ENCODE results near the gene NMD3.

The NMD3 gene

GRCh38 chr3:161284989-161285388, 63.9 kb downstream of the NMD3 start:
- Histone ChIP-seq H3K4me3 (ENCODE audit: insufficient read depth, low read length, poor library complexity, severe bottlenecking) (no peak overlapping the region), H3K27me3 (ENCODE audit: low read length) (no peaks in the 10 kb centered on the region), H3K36me3 (ENCODE audit: low read length) (no peaks in the 10 kb centered on the region), H3K79me2 (ENCODE audit: insufficient read depth, low read length) (no peaks in the 10 kb centered on the region), H3F3A (ENCODE audit: insufficient read depth) (0 out of 2 replicates have a peak, but pooled peaks cover 4% of the 10 kb centered on the region), H2AFZ (ENCODE audit: low read depth, low read length, severe bottlenecking) (no peak overlapping the region), H3K9me3 (ENCODE audit: insufficient read depth, low read length) (no peaks in the 10 kb centered on the region), H4K20me1 (ENCODE audit: low read depth, low read length) (no peaks in the 10 kb centered on the region), H3K27ac (ENCODE audit: low read depth, low read length) (no peak overlapping the region), H3K9me2 (replicated peaks; ENCODE audit: insufficient read depth, low read length) (no peaks in the 10 kb centered on the region), H3K4me2 (ENCODE audit: low read depth, low read length, poor library complexity, severe bottlenecking) (no peak overlapping the region), H3K9ac (ENCODE audit: low read length) (no peak overlapping the region)
- TF ChIP-seq EZH2phosphoT487 (conservative IDR thresholded peaks at IDR 0.05; ENCODE audit: low read length) (no peak), CTCF (IDR thresholded peaks at IDR 0.05; ENCODE audit: insufficient read depth, low read length, poor library complexity, severe bottlenecking) (no peak)

- no peaks in the 10 kb centered on the region for H3K79me2 ChIP-seq (ENCODE audit: insufficient read depth, low read length)
- H3K27ac ChIP-seq (ENCODE audit: low read depth, low read length), result no peak overlapping the region
- H3K4me3 ChIP-seq (ENCODE audit: insufficient read depth, low read length, poor library complexity, severe bottlenecking), result no peak overlapping the region
- no peak overlapping the region for H3K9ac ChIP-seq (ENCODE audit: low read length)
- H3F3A ChIP-seq (ENCODE audit: insufficient read depth), result 0 out of 2 replicates have a peak, but pooled peaks cover 4% of the 10 kb centered on the region
- no peaks in the 10 kb centered on the region for H3K27me3 ChIP-seq (ENCODE audit: low read length)
- no peaks in the 10 kb centered on the region for H3K9me3 ChIP-seq (ENCODE audit: insufficient read depth, low read length)
- H2AFZ ChIP-seq (ENCODE audit: low read depth, low read length, severe bottlenecking), result no peak overlapping the region
- no peaks in the 10 kb centered on the region for H3K36me3 ChIP-seq (ENCODE audit: low read length)
- H4K20me1 ChIP-seq (ENCODE audit: low read depth, low read length), result no peaks in the 10 kb centered on the region
- TF ChIP-seq EZH2phosphoT487 (conservative IDR thresholded peaks at IDR 0.05; ENCODE audit: low read length), result no peak
- TF ChIP-seq CTCF (IDR thresholded peaks at IDR 0.05; ENCODE audit: insufficient read depth, low read length, poor library complexity, severe bottlenecking), result no peak
- no peaks in the 10 kb centered on the region for H3K9me2 ChIP-seq (replicated peaks; ENCODE audit: insufficient read depth, low read length)
- H3K4me2 ChIP-seq (ENCODE audit: low read depth, low read length, poor library complexity, severe bottlenecking), result no peak overlapping the region
Observed at GRCh38 chr3:161289174-161289573, 68.1 kb downstream of the NMD3 start.

- Histone ChIP-seq H3K27me3 (ENCODE audit: low read length) (no peaks in the 10 kb centered on the region), H3K36me3 (ENCODE audit: low read length) (no peaks in the 10 kb centered on the region), H4K20me1 (ENCODE audit: low read depth, low read length) (no peaks in the 10 kb centered on the region), H3K4me3 (ENCODE audit: insufficient read depth, low read length, poor library complexity, severe bottlenecking) (no peak overlapping the region), H2AFZ (ENCODE audit: low read depth, low read length, severe bottlenecking) (no peak overlapping the region), H3K9me2 (replicated peaks; ENCODE audit: insufficient read depth, low read length) (no peaks in the 10 kb centered on the region), H3K9ac (ENCODE audit: low read length) (no peak overlapping the region), H3K79me2 (ENCODE audit: insufficient read depth, low read length) (no peaks in the 10 kb centered on the region), H3K9me3 (ENCODE audit: insufficient read depth, low read length) (no peaks in the 10 kb centered on the region), H3K27ac (ENCODE audit: low read depth, low read length) (no peak overlapping the region), H3F3A (ENCODE audit: insufficient read depth) (0 out of 2 replicates have a peak, but pooled peaks cover 4% of the 10 kb centered on the region), H3K4me2 (ENCODE audit: low read depth, low read length, poor library complexity, severe bottlenecking) (no peak overlapping the region)
- TF ChIP-seq EZH2phosphoT487 (conservative IDR thresholded peaks at IDR 0.05; ENCODE audit: low read length), result no peak
- no peak for TF ChIP-seq CTCF (IDR thresholded peaks at IDR 0.05; ENCODE audit: insufficient read depth, low read length, poor library complexity, severe bottlenecking)
Observed at GRCh38 chr3:161291191-161291901, 70.2 kb downstream of the NMD3 start.
